Natural killer cell (primary cell): ENCODE data around the gene DOCK10. TPM values are rescaled to one million over a fixed set of nuclear protein-coding genes. Genes with fewer than 3 reads are reported as not detected.
"Not testable (repeated sequence)": the region's sequence is repeated elsewhere in the genome, so short reads cannot be mapped to it uniquely, and the experiment has no call there.

Experiments
- ATAC-seq, 3 donors: fragments of 150-1000 bp in 2 of 3; fragments of 200-7000 bp in 1 of 3; cut with Tn5 transposase; 1 replicate in 1 of 3; 2 replicates in 2 of 3; pipeline ENCODE4 v1.10.0; 2021; ENCODE audit warnings: mild to moderate bottlenecking in 2 of 3, moderate library complexity in 2 of 3
- DNase-seq, 2 donors: peaks; one replicate each; pipeline versions ENCODE4 v3.0.0 to v3.0.0-alpha.2; 2013 to 2021; ENCODE audit warnings: mixed read lengths in 1 of 2
- H3K27ac ChIP-seq: one replicate; pipeline ENCODE4 v1.5.1; 2013; ENCODE audit warnings: mild to moderate bottlenecking, low read length
- H3K27me3 ChIP-seq: one replicate; pipeline ENCODE4 v1.6.1; 2013; ENCODE audit warnings: low read length; ENCODE audit not compliant: control insufficient read depth, insufficient read depth
- H3K36me3 ChIP-seq: one replicate; pipeline ENCODE4 v1.6.1; 2013; ENCODE audit warnings: low read length; ENCODE audit not compliant: control insufficient read depth, insufficient read depth
- H3K4me1 ChIP-seq: one replicate; pipeline ENCODE4 v1.6.1; 2013; ENCODE audit warnings: low read length; ENCODE audit not compliant: control insufficient read depth, insufficient read depth
- H3K4me3 ChIP-seq: one replicate; pipeline ENCODE4 v1.5.1; 2013; ENCODE audit warnings: low read length
- H3K9me3 ChIP-seq: one replicate; pipeline ENCODE4 v1.6.1; 2013; ENCODE audit warnings: low read length; ENCODE audit not compliant: control insufficient read depth, insufficient read depth
- H3K27ac Mint-ChIP-seq, 2 donors: one replicate each; pipeline ENCODE4 v1.8.0; 2022; ENCODE audit warnings: mild to moderate bottlenecking in 2 of 2, mixed read lengths in 2 of 2, moderate library complexity in 1 of 2
- H3K27me3 Mint-ChIP-seq, 2 donors: one replicate each; pipeline ENCODE4 v1.8.0; 2022; ENCODE audit warnings: low read depth in 2 of 2, mixed read lengths in 2 of 2
- H3K36me3 Mint-ChIP-seq: one replicate; pipeline ENCODE4 v1.8.0; 2022; ENCODE audit warnings: mixed read lengths
- H3K4me1 Mint-ChIP-seq, 2 donors: one replicate each; pipeline ENCODE4 v1.8.0; 2022; ENCODE audit warnings: mixed read lengths in 2 of 2
- H3K4me3 Mint-ChIP-seq: one replicate; pipeline ENCODE4 v1.8.0; 2022; ENCODE audit warnings: mild to moderate bottlenecking, moderate library complexity, mixed read lengths
- H3K9me3 Mint-ChIP-seq, 2 donors: one replicate each; pipeline ENCODE4 v1.8.0; 2022; ENCODE audit warnings: mixed read lengths in 2 of 2
- WGBS: methylation state at CpG from one replicate; pipeline ENCODE4 v1.1.7; 2013; ENCODE audit warnings: missing lambda C conversion rate; ENCODE audit not compliant: insufficient coverage; 5-methylcytosine and 5-hydroxymethylcytosine counted together
- intact Hi-C: fragments of 100-400 bp; cut with micrococcal nuclease; formaldehyde crosslinking; loops from one replicate; pipeline ENCODE4 v1.14.2; 2022
- total RNA-seq, 4 donors: library from RNA; stranded (reverse); fragments of 120-200 nt in 1 of 4; gene quantifications; one replicate each; pipeline versions ENCODE4 v1.2.3 to v1.2.4, GENCODE V29; 2013 to 2022
- TF ChIP-seq, protein P1 (sequence below): fragments of 200-600 bp; IDR thresholded peaks from one replicate; pipeline ENCODE4 v1.8.0; 2022; ENCODE audit warnings: antibody characterized with exemption

The DOCK10 gene
- total RNA-seq, 3 donors from 2014 or later (not counting 1 experiment from before 2014, with no cell fraction given) = 181 to 213 (median 182) TPM

- DNase-seq (peak in 1 of 2 donors; percentile 20), ATAC-seq (no peak)
- Mint-ChIP-seq H3K9me3 (peaks cover 0 to 3% of the 10 kb centered on the region in 2 donors), H3K4me3 (peak overlapping the region; percentile 60), H3K27me3 (no peaks in the 10 kb centered on the region), H3K36me3 (no peaks in the 10 kb centered on the region), H3K4me1 (peaks cover 81 to 88% of the 10 kb centered on the region in 2 donors), H3K27ac (peak overlapping the region; percentile 85 to 87)
- WGBS = 43% methylated on average over 2 of the region's 4 CpGs
- Histone ChIP-seq H3K27me3 (no peaks in the 10 kb centered on the region), H3K4me3 (no peak overlapping the region), H3K9me3 (no peaks in the 10 kb centered on the region), H3K27ac (peak overlapping the region; percentile 87), H3K36me3 (no peaks in the 10 kb centered on the region), H3K4me1 (peaks cover 34% of the 10 kb centered on the region)
- TF ChIP-seq, protein P1, sequence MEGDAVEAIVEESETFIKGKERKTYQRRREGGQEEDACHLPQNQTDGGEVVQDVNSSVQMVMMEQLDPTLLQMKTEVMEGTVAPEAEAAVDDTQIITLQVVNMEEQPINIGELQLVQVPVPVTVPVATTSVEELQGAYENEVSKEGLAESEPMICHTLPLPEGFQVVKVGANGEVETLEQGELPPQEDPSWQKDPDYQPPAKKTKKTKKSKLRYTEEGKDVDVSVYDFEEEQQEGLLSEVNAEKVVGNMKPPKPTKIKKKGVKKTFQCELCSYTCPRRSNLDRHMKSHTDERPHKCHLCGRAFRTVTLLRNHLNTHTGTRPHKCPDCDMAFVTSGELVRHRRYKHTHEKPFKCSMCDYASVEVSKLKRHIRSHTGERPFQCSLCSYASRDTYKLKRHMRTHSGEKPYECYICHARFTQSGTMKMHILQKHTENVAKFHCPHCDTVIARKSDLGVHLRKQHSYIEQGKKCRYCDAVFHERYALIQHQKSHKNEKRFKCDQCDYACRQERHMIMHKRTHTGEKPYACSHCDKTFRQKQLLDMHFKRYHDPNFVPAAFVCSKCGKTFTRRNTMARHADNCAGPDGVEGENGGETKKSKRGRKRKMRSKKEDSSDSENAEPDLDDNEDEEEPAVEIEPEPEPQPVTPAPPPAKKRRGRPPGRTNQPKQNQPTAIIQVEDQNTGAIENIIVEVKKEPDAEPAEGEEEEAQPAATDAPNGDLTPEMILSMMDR = no peak
- intact Hi-C loops = loop anchor here (2.0 kb wide), 2 partner anchors 21 to 35 kb away; no protein-coding TSS in a partner anchor
These were observed 94.7 kb downstream of the DOCK10 start for GRCh38 chr2:224947566-224947965.

DNA sequence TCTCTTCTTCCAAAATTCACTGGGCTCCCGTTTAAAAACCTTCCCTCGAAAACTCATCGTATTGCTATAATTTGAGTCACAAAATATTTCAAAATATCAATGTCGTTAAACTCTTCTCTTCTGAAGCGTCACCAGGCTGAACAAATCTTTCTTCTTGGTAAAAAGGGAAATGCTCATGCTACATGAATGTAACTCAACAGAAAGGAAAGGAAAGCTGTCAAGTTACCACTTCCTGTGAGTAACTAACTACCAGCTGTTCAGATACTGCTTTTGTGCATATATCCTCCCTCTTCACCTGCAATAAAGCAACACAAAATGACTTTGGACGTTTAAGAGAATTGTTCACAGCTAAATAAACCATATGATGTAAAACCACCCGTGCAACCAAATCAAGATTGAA, 95.4 kb downstream of the DOCK10 start:
- no peaks in the 10 kb centered on the region for H3K9me3 Mint-ChIP-seq
- DNase-seq (peak in 1 of 2 donors; percentile 79), ATAC-seq (peak; percentile 86 to 92 (median 90))
- no peaks in the 10 kb centered on the region for H3K36me3 ChIP-seq
- H3K27me3 ChIP-seq = no peaks in the 10 kb centered on the region
- H3K4me3 ChIP-seq = peak overlapping the region; percentile 61
- peaks cover 35% of the 10 kb centered on the region for H3K4me1 ChIP-seq
- WGBS = 0% methylated on average over 7 of the region's 7 CpGs
- peak overlapping the region; percentile 96 for H3K4me3 Mint-ChIP-seq
- peak overlapping the region; percentile 85 to 87 for H3K27ac Mint-ChIP-seq
- no peaks in the 10 kb centered on the region for H3K9me3 ChIP-seq
- peaks cover 81 to 89% of the 10 kb centered on the region in 2 donors for H3K4me1 Mint-ChIP-seq
- intact Hi-C loops = loop anchor here (2.0 kb wide), 2 partner anchors 20 to 36 kb away; no protein-coding TSS in a partner anchor
- TF ChIP-seq, protein P1 = no peak
- H3K27me3 Mint-ChIP-seq = no peaks in the 10 kb centered on the region
- H3K36me3 Mint-ChIP-seq = no peaks in the 10 kb centered on the region
- peak overlapping the region; percentile 87 for H3K27ac ChIP-seq

GRCh38 chr2:224944707-224945547, 97.3 kb downstream of the DOCK10 start:
- ATAC-seq (peak in 1 of 3 donors; percentile 72), DNase-seq (peak in 1 of 2 donors; percentile 42)
- Mint-ChIP-seq H3K36me3 (no peaks in the 10 kb centered on the region), H3K4me1 (peaks cover 72 to 85% of the 10 kb centered on the region in 2 donors), H3K27ac (peak overlapping the region; percentile 85 to 87), H3K9me3 (no peaks in the 10 kb centered on the region), H3K4me3 (peak overlapping the region; percentile 77), H3K27me3 (no peaks in the 10 kb centered on the region)
- H3K9me3 ChIP-seq = no peaks in the 10 kb centered on the region
- TF ChIP-seq, protein P1 = no peak
- H3K36me3 ChIP-seq = no peaks in the 10 kb centered on the region
- H3K27ac ChIP-seq = peak overlapping the region; percentile 59
- no peaks in the 10 kb centered on the region for H3K27me3 ChIP-seq
- intact Hi-C loops = no loop called here
- peaks cover 37% of the 10 kb centered on the region for H3K4me1 ChIP-seq
- H3K4me3 ChIP-seq = peak overlapping the region; percentile 61
- 43% methylated on average over 5 of the region's 8 CpGs for WGBS

DNA sequence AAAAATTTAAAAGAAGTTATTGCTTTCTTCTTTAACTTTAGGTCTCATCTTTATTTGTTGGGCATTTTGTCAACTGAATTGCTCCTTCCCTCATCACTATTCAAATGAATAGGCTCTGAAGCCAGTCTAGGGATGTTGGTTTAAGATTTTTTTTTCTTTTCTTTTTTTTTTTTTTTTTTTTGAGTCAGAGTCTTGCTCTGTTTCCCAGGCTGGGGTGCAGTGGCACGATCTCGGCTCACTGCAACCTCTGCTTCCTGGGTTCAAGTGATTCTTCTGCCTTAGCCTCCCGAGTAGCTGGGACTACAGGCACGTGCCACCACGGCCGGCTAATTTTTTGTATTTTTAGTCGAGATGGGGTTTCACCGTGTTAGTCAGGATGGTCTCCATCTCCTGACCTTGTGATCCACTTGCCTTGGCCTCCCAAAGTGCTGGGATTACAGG, 98.6 kb downstream of the DOCK10 start:
- WGBS = 69% methylated on average over 8 of the region's 8 CpGs
- H3K27me3 Mint-ChIP-seq, ATAC-seq, H3K36me3 ChIP-seq, H3K4me3 ChIP-seq, intact Hi-C loops, H3K36me3 Mint-ChIP-seq, H3K9me3 Mint-ChIP-seq, H3K27me3 ChIP-seq, H3K9me3 ChIP-seq: not testable (repeated sequence)
- peak overlapping the region; percentile 85 to 87 for H3K27ac Mint-ChIP-seq
- peak in 1 of 2 donors; percentile 39 for DNase-seq
- Histone ChIP-seq H3K27ac (peak overlapping the region; percentile 25), H3K4me1 (peaks cover 38% of the 10 kb centered on the region)
- H3K4me1 Mint-ChIP-seq = peaks cover 68 to 81% of the 10 kb centered on the region in 2 donors
- H3K4me3 Mint-ChIP-seq = peak overlapping the region; percentile 77
